ENCODE measurements around the gene SKIC8.

The SKIC8 gene

GRCh38 chr15:78244101-78244500 lies 55.3 kb downstream of the SKIC8 start:
- H3K4me3 ChIP-seq (ENCODE audit: low read length) = no peak overlapping the region
- no peak for TF ChIP-seq ZNF274 (IDR thresholded peaks at IDR 0.05; ENCODE audit: low read depth, low read length)

GRCh38 chr15:78243491-78243941 lies 55.9 kb downstream of the SKIC8 start:
- no peak for TF ChIP-seq ZNF274 (IDR thresholded peaks at IDR 0.05; ENCODE audit: low read depth, low read length)
- no peak overlapping the region for H3K4me3 ChIP-seq (ENCODE audit: low read length)

GRCh38 chr15:78243058-78243457 lies 56.4 kb downstream of the SKIC8 start:
- no peak for TF ChIP-seq ZNF274 (IDR thresholded peaks at IDR 0.05; ENCODE audit: low read depth, low read length)
- no peak overlapping the region for H3K4me3 ChIP-seq (ENCODE audit: low read length)

GRCh38 chr15:78242128-78242527 lies 57.3 kb downstream of the SKIC8 start:
- no peak for TF ChIP-seq ZNF274 (IDR thresholded peaks at IDR 0.05; ENCODE audit: low read depth, low read length)
- H3K4me3 ChIP-seq (ENCODE audit: low read length) = no peak overlapping the region

- TF ChIP-seq ZNF274 (IDR thresholded peaks at IDR 0.05; ENCODE audit: low read depth, low read length) = no peak
Measured at GRCh38 chr15:78241017-78241416, 58.4 kb downstream of the SKIC8 start.

GRCh38 chr15:78239811-78240210 lies 59.6 kb downstream of the SKIC8 start:
- H3K4me3 ChIP-seq (ENCODE audit: low read length) = no peak overlapping the region
- TF ChIP-seq ZNF274 (IDR thresholded peaks at IDR 0.05; ENCODE audit: low read depth, low read length) = no peak

More at GRCh38 chr15:78241017-78241416, 58.4 kb downstream of the SKIC8 start:
- no peak overlapping the region for H3K4me3 ChIP-seq (ENCODE audit: low read length)

GRCh38 chr15:78237146-78237545 lies 62.3 kb downstream of the SKIC8 start:
- no peak for TF ChIP-seq ZNF274 (IDR thresholded peaks at IDR 0.05; ENCODE audit: low read depth, low read length)
- no peak overlapping the region for H3K4me3 ChIP-seq (ENCODE audit: low read length)

GRCh38 chr15:78236491-78236890 lies 62.9 kb downstream of the SKIC8 start:
- TF ChIP-seq ZNF274 (IDR thresholded peaks at IDR 0.05; ENCODE audit: low read depth, low read length) = no peak
- H3K4me3 ChIP-seq (ENCODE audit: low read length) = no peak overlapping the region

- no peak for TF ChIP-seq ZNF274 (IDR thresholded peaks at IDR 0.05; ENCODE audit: low read depth, low read length)
- no peak within 1 kb of the TSS for H3K4me3 ChIP-seq (ENCODE audit: low read length)
Measured at GRCh38 chr15:78234515-78235040, 64.8 kb downstream of the SKIC8 start, which contains the start of gene ACSBG1. TSS of gene ACSBG1 (minus strand) at chr15:78234565. CDS start at chr15:78234501, 64 bp downstream.

GRCh38 chr15:78233496-78233895 lies 65.9 kb downstream of the SKIC8 start:
- H3K4me3 ChIP-seq (ENCODE audit: low read length) = no peak overlapping the region
- TF ChIP-seq ZNF274 (IDR thresholded peaks at IDR 0.05; ENCODE audit: low read depth, low read length) = no peak
